HepG2 (cell line): Measurements from ENCODE around the gene SSR2. TPM values are rescaled to one million over a fixed set of nuclear protein-coding genes. Genes with fewer than 3 reads are reported as not detected.

ENCODE experiments used
- ATAC-seq: fragments of 200-7000 bp; cut with Tn5 transposase; 3 replicates; pipeline ENCODE4 v1.9.1; 2020; ENCODE audit warnings: mild to moderate bottlenecking, moderate library complexity
- BruUV-seq: library from RNA; stranded (reverse); fragments of 400-500 nt; replicated peaks from 2 replicates; lab custom pipeline; 2021; lab: Mats Ljungman, UMichigan
- CTCF ChIA-PET: fragments of 300-600 bp; formaldehyde crosslinking; extraction: SDS; loops from one replicate; lab custom pipeline; 2021; ENCODE audit warnings: low total read pairs, inconsistent platforms, low intra/inter-chr PET ratio; lab: Yijun Ruan, JAX
- POLR2A ChIA-PET: fragments of 350-600 bp; sonication (Branson Sonifier 250); formaldehyde crosslinking; loops from one replicate; lab custom pipeline; 2020; ENCODE audit warnings: antibody characterized with exemption, inconsistent platforms; lab: Yijun Ruan, JAX
- DNase-seq: peaks from one replicate; pipeline ENCODE4 v3.0.0-alpha.2; 2015; ENCODE audit warnings: low spot score
- FAIRE-seq: peaks from 3 replicates; lab custom pipeline; 2011; peaks lifted over from hg19 to GRCh38; lab: Jason Lieb, UNC
- H2AFZ ChIP-seq: one replicate; pipeline ENCODE4 v1.6.1; 2011; ENCODE audit warnings: low read length, inconsistent platforms
- H3K27ac ChIP-seq: fragments of 300-600 bp; 3 replicates; pipeline ENCODE4 v1.8.0; 2011; ENCODE audit warnings: mixed run types, mild to moderate bottlenecking, mixed read lengths, low read length, inconsistent platforms; ENCODE audit not compliant: insufficient read depth; ENCODE audit errors: extremely low read length
- H3K27me3 ChIP-seq, 2 experiments: fragments of 200-600 bp in 1 of 2; 2 replicates in 1 of 2; 3 replicates in 1 of 2; pipeline versions ENCODE4 v1.6.0 to v1.8.0; 2011; ENCODE audit warnings: low read length in 2 of 2, mild to moderate bottlenecking in 2 of 2, moderate library complexity in 2 of 2, inconsistent platforms in 1 of 2; ENCODE audit not compliant: insufficient read depth in 2 of 2, control insufficient read depth in 1 of 2
- H3K36me3 ChIP-seq, 2 experiments: fragments of 200-600 bp in 1 of 2; replicated peaks in 1 of 2; 2 replicates in 1 of 2; 3 replicates in 1 of 2; pipeline versions ENCODE4 v1.5.1 to v1.8.0; 2011; ENCODE audit warnings: low read length in 2 of 2, inconsistent platforms in 1 of 2; ENCODE audit not compliant: insufficient read depth in 2 of 2, control insufficient read depth in 1 of 2
- H3K4me1 ChIP-seq: 2 replicates; pipeline ENCODE4 v1.5.1; 2012; ENCODE audit warnings: low read length, inconsistent platforms; ENCODE audit not compliant: insufficient read depth
- H3K4me2 ChIP-seq: 2 replicates; pipeline ENCODE4 v1.6.0; 2011; ENCODE audit warnings: low read depth, low read length, inconsistent platforms
- H3K4me3 ChIP-seq, 3 experiments: fragments of 200-600 bp in 1 of 3; sonication (generic), shearing (Covaris generic) in 1 of 3; replicated peaks in 1 of 3; 2 replicates each; pipeline ENCODE4 v1.5.1; 2011 to 2016; ENCODE audit warnings: low read length in 3 of 3, inconsistent platforms in 2 of 3, low read depth in 2 of 3, mild to moderate bottlenecking in 2 of 3, control low read depth in 1 of 3, mixed read lengths in 1 of 3; ENCODE audit not compliant: insufficient read depth in 1 of 3
- H3K79me2 ChIP-seq: one replicate; pipeline ENCODE4 v1.6.1; 2011; ENCODE audit warnings: low read length, inconsistent platforms; ENCODE audit not compliant: insufficient read depth
- H3K9ac ChIP-seq: 2 replicates; pipeline ENCODE4 v1.6.0; 2011; ENCODE audit warnings: mild to moderate bottlenecking, low read depth, low read length, inconsistent platforms; ENCODE audit not compliant: insufficient read depth
- H3K9me3 ChIP-seq: 2 replicates; pipeline ENCODE4 v1.5.1; 2012; ENCODE audit warnings: mild to moderate bottlenecking, low read length
- H4K20me1 ChIP-seq: 2 replicates; pipeline ENCODE4 v1.6.0; 2011; ENCODE audit warnings: inconsistent platforms, mild to moderate bottlenecking, low read length, moderate library complexity; ENCODE audit not compliant: insufficient read depth
- ARNT2 ChIP-seq: sonication (generic); formaldehyde crosslinking; IDR thresholded peaks from 2 replicates; pipeline ENCODE4 v1.8.0; 2022; ENCODE audit warnings: mild to moderate bottlenecking, low read depth, missing genetic modification reagents, moderate library complexity
- CEBPG ChIP-seq: IDR thresholded peaks from 2 replicates; pipeline ENCODE4 v1.6.1; 2016
- ERF ChIP-seq: IDR thresholded peaks from 2 replicates; pipeline ENCODE4 v1.6.1; 2018; ENCODE audit warnings: missing biosample characterization, missing genetic modification reagents
- FOXJ3 ChIP-seq: sonication (generic); formaldehyde crosslinking; IDR thresholded peaks from 2 replicates; pipeline ENCODE4 v1.4.0; 2020; ENCODE audit warnings: missing genetic modification reagents, mild to moderate bottlenecking, borderline replicate concordance
- GATAD2A ChIP-seq: IDR thresholded peaks from 2 replicates; pipeline ENCODE4 v1.6.1; 2016
- HNRNPUL1 ChIP-seq: fragments of 200-400 bp; formaldehyde crosslinking; IDR thresholded peaks from 2 replicates; pipeline ENCODE4 v1.6.1; 2017; ENCODE audit warnings: low read depth, mild to moderate bottlenecking, low read length, moderate library complexity
- IRF2 ChIP-seq: IDR thresholded peaks from 2 replicates; pipeline ENCODE4 v1.6.1; 2018; ENCODE audit warnings: missing genetic modification reagents, missing compliant biosample characterization
- PPARG ChIP-seq: conservative IDR thresholded peaks from 2 replicates; pipeline ENCODE4 v1.6.1; 2016; ENCODE audit warnings: missing biosample characterization, missing genetic modification reagents
- ZNF263 ChIP-seq: sonication (generic); formaldehyde crosslinking; IDR thresholded peaks from 2 replicates; pipeline ENCODE4 v1.4.0; 2020; ENCODE audit warnings: missing genetic modification reagents
- ZNF446 ChIP-seq: sonication (generic); formaldehyde crosslinking; IDR thresholded peaks from 2 replicates; pipeline ENCODE4 v1.5.0; 2020; ENCODE audit warnings: mild to moderate bottlenecking, missing genetic modification reagents
- WGBS: methylation state at CpG from one replicate; pipeline ENCODE4 v1.1.6; 2017; ENCODE audit warnings: low lambda C conversion rate; 5-methylcytosine and 5-hydroxymethylcytosine counted together
- in situ Hi-C: cut with HindIII; loops from 2 replicates; pipeline ENCODE4 v1.10.0; 2017; ENCODE audit warnings: low pct_unique_long_range_greater_than_20kb; ENCODE audit not compliant: extremely low pct_ligation_motif_present
- intact Hi-C: fragments of 100-400 bp; cut with micrococcal nuclease; formaldehyde crosslinking; loops from one replicate; pipeline ENCODE4 v1.10.0; 2022; ENCODE audit not compliant: unreplicated experiment
- polyA plus RNA-seq, 8 experiments: library from polyadenylated mRNA; depleted of rRNA in 3 of 8; stranded (reverse) in 7 of 8; unstranded in 1 of 8; fragments of >200 nt; fragmentation: Illumina TruSeq in 4 of 8; extraction: Trizol in 4 of 8; gene quantifications; 2 replicates each; pipeline versions ENCODE4 v1.2.1 to v1.2.3, GENCODE V29; 2011 to 2016; ENCODE audit warnings: low read depth in 4 of 8, missing spikeins in 1 of 8, mixed read lengths in 1 of 8; ENCODE audit not compliant: insufficient read depth in 1 of 8
- total RNA-seq, 5 experiments: library from RNA; depleted of rRNA; stranded (reverse); fragments of >200 nt; fragmentation: Illumina TruSeq; extraction: Trizol; gene quantifications; 2 replicates each; pipeline ENCODE4 v1.2.3, GENCODE V29; 2016; ENCODE audit warnings: low read depth in 1 of 5
- TF ChIP-seq, protein P1 (sequence below): IDR thresholded peaks from 2 replicates; pipeline ENCODE4 v1.6.1; 2012; ENCODE audit warnings: inconsistent platforms
- TF ChIP-seq, protein P2 (sequence below): IDR thresholded peaks from 2 replicates; pipeline ENCODE4 v1.6.1; 2012; ENCODE audit warnings: low read length, improper control_type of control experiment
- TF ChIP-seq, protein P3 (sequence below): sonication (generic); formaldehyde crosslinking; IDR thresholded peaks from 2 replicates; pipeline ENCODE4 v1.4.0; 2020; ENCODE audit warnings: missing genetic modification reagents
- TF ChIP-seq, protein P4 (sequence below): sonication (generic); formaldehyde crosslinking; IDR thresholded peaks from 2 replicates; pipeline ENCODE4 v1.4.0; 2020; ENCODE audit warnings: missing genetic modification reagents
- TF ChIP-seq, protein P5 (sequence below): sonication (generic); formaldehyde crosslinking; IDR thresholded peaks from 2 replicates; pipeline ENCODE4 v1.8.0; 2022; ENCODE audit warnings: mild to moderate bottlenecking, missing genetic modification reagents

Gene SSR2
- total and polyA plus RNA-seq, 2 of the 13 experiments (the other 11 are each of a cell fraction or from before 2014, with no cell fraction given) = 284 to 461 TPM

DNA sequence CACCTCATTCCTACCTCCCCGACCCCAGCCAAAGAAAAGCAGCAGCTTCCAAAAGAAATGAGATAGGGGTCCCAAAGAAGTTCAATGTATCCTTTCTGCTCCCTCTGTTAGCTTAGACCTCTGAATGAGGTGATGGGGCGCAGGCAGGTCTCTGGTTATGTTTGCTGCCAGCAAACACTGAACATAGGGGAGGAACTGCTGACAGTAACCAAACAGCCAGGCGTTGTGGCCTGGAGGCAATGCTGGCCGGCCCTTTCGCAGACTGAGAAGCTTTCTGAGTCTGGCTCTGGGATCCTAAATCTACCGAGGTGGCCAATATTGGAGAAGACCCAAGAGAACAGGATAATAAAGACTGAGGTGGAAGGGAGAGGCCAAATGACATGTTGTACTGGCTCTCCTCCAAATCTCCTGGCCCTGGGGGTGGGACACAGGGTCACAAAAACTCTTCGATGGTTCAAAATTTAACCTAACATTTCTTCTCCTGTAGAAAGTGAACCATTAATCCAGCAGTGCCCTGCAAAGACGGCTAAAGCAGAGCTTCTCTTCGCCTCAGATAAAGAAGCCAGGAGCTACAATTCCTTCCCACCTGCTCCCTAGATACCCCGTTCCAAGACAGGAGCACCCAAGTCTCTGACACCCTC, 19.6 kb downstream of the SSR2 start:
- in situ Hi-C loops = no loop called here
- Histone ChIP-seq H3K79me2 (no peaks in the 10 kb centered on the region), H3K9me3 (no peaks in the 10 kb centered on the region), H3K36me3 (no peaks in the 10 kb centered on the region), H3K4me3 (peak overlapping the region; percentile 40 to 55 (median 45)), H3K4me1 (peaks cover 56% of the 10 kb centered on the region), H2AFZ (no peak overlapping the region), H3K27ac (peak overlapping the region; percentile 48), H4K20me1 (no peaks in the 10 kb centered on the region), H3K27me3 (no peaks in the 10 kb centered on the region), H3K9ac (peak overlapping the region; percentile 44), H3K4me2 (peak overlapping the region; percentile 84)
- POLR2A ChIA-PET = interaction anchor here (0.8 to 3.6 kb wide), 9 partner anchors 10 to 68 kb away, joined by 3 to 27 read pairs (median 4); partner anchors contain the start of genes ARHGEF2, KHDC4, RXFP4 and SSR2
- BruUV-seq = no TSS peak
- ATAC-seq (peak; percentile 90), DNase-seq (peak; percentile 80), FAIRE-seq (peak; percentile 88)
- intact Hi-C loops = loop anchor here (10.0 kb wide), 1 partner anchor 64 kb away; the partner anchor contains the start of gene RAB25
- WGBS = 2% methylated on average over 10 of the region's 10 CpGs
- CTCF ChIA-PET = no interaction called here
- TF ChIP-seq ERF (peak; percentile 9; the same call in 1 of the 2 replicates), PPARG (0 out of 2 replicates have a peak, but pooled peaks have one; percentile 19), GATAD2A (CRISPR knock-in tag) (peak; percentile 31; the same call in 1 of the 2 replicates), ZNF263 (CRISPR knock-in tag) (0 out of 2 replicates have a peak, but pooled peaks have one; percentile 54), ARNT2 (CRISPR knock-in tag) (0 out of 2 replicates have a peak, but pooled peaks have one; percentile 31), ZNF446 (CRISPR knock-in tag) (no peak), FOXJ3 (CRISPR knock-in tag) (peak; percentile 41; the same call in 1 of the 2 replicates), IRF2 (CRISPR knock-in tag) (0 out of 2 replicates have a peak, but pooled peaks have one; percentile 25), HNRNPUL1 (no peak), CEBPG (CRISPR knock-in tag) (no peak)
- TF ChIP-seq, protein P1, sequence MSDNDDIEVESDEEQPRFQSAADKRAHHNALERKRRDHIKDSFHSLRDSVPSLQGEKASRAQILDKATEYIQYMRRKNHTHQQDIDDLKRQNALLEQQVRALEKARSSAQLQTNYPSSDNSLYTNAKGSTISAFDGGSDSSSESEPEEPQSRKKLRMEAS = peak; percentile 28; the same call in 1 of the 2 replicates
- TF ChIP-seq, protein P2, sequence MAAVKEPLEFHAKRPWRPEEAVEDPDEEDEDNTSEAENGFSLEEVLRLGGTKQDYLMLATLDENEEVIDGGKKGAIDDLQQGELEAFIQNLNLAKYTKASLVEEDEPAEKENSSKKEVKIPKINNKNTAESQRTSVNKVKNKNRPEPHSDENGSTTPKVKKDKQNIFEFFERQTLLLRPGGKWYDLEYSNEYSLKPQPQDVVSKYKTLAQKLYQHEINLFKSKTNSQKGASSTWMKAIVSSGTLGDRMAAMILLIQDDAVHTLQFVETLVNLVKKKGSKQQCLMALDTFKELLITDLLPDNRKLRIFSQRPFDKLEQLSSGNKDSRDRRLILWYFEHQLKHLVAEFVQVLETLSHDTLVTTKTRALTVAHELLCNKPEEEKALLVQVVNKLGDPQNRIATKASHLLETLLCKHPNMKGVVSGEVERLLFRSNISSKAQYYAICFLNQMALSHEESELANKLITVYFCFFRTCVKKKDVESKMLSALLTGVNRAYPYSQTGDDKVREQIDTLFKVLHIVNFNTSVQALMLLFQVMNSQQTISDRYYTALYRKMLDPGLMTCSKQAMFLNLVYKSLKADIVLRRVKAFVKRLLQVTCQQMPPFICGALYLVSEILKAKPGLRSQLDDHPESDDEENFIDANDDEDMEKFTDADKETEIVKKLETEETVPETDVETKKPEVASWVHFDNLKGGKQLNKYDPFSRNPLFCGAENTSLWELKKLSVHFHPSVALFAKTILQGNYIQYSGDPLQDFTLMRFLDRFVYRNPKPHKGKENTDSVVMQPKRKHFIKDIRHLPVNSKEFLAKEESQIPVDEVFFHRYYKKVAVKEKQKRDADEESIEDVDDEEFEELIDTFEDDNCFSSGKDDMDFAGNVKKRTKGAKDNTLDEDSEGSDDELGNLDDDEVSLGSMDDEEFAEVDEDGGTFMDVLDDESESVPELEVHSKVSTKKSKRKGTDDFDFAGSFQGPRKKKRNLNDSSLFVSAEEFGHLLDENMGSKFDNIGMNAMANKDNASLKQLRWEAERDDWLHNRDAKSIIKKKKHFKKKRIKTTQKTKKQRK = no peak
- TF ChIP-seq, protein P3, sequence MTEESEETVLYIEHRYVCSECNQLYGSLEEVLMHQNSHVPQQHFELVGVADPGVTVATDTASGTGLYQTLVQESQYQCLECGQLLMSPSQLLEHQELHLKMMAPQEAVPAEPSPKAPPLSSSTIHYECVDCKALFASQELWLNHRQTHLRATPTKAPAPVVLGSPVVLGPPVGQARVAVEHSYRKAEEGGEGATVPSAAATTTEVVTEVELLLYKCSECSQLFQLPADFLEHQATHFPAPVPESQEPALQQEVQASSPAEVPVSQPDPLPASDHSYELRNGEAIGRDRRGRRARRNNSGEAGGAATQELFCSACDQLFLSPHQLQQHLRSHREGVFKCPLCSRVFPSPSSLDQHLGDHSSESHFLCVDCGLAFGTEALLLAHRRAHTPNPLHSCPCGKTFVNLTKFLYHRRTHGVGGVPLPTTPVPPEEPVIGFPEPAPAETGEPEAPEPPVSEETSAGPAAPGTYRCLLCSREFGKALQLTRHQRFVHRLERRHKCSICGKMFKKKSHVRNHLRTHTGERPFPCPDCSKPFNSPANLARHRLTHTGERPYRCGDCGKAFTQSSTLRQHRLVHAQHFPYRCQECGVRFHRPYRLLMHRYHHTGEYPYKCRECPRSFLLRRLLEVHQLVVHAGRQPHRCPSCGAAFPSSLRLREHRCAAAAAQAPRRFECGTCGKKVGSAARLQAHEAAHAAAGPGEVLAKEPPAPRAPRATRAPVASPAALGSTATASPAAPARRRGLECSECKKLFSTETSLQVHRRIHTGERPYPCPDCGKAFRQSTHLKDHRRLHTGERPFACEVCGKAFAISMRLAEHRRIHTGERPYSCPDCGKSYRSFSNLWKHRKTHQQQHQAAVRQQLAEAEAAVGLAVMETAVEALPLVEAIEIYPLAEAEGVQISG (CRISPR knock-in tag) = no peak
- TF ChIP-seq, protein P4, sequence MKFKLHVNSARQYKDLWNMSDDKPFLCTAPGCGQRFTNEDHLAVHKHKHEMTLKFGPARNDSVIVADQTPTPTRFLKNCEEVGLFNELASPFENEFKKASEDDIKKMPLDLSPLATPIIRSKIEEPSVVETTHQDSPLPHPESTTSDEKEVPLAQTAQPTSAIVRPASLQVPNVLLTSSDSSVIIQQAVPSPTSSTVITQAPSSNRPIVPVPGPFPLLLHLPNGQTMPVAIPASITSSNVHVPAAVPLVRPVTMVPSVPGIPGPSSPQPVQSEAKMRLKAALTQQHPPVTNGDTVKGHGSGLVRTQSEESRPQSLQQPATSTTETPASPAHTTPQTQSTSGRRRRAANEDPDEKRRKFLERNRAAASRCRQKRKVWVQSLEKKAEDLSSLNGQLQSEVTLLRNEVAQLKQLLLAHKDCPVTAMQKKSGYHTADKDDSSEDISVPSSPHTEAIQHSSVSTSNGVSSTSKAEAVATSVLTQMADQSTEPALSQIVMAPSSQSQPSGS = no peak
- TF ChIP-seq, protein P5, sequence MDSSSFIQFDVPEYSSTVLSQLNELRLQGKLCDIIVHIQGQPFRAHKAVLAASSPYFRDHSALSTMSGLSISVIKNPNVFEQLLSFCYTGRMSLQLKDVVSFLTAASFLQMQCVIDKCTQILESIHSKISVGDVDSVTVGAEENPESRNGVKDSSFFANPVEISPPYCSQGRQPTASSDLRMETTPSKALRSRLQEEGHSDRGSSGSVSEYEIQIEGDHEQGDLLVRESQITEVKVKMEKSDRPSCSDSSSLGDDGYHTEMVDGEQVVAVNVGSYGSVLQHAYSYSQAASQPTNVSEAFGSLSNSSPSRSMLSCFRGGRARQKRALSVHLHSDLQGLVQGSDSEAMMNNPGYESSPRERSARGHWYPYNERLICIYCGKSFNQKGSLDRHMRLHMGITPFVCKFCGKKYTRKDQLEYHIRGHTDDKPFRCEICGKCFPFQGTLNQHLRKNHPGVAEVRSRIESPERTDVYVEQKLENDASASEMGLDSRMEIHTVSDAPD = 0 out of 2 replicates have a peak, but pooled peaks have one; percentile 60
